ENCODE measurements around the gene FOXO4. TPM values are rescaled to one million over a fixed set of nuclear protein-coding genes. Genes with fewer than 3 reads are reported as not detected.

Gene FOXO4
- total and polyA plus RNA-seq, 8 donors = 13.2 to 21.4 (median 19.1) TPM

- no peaks in the 10 kb centered on the region for H3K9me3 ChIP-seq
- H3K4me1 ChIP-seq = peaks cover 3 to 39% of the 10 kb centered on the region in 2 donors
- ATAC-seq = no peak
- H3K4me3 ChIP-seq = no peak overlapping the region
- H3K27me3 ChIP-seq = no peaks in the 10 kb centered on the region
- intact Hi-C loops (cut with DNase I) = no loop called here
- no peak for TF ChIP-seq CTCF (IDR thresholded peaks at IDR 0.05)
- H3K36me3 ChIP-seq = peaks cover 0 to 7% of the 10 kb centered on the region in 2 donors
- DNase-seq = no peak
- no peak overlapping the region for H3K27ac ChIP-seq
These were observed 3.4 kb downstream of the FOXO4 start for GRCh38 chrX:71098951-71099506.

- intact Hi-C loops (cut with DNase I) = no loop called here
- Histone ChIP-seq H3K36me3 (peaks cover 0 to 7% of the 10 kb centered on the region in 2 donors), H3K27ac (no peak overlapping the region), H3K9me3 (no peaks in the 10 kb centered on the region), H3K4me3 (no peak overlapping the region), H3K27me3 (no peaks in the 10 kb centered on the region), H3K4me1 (peaks cover 3 to 46% of the 10 kb centered on the region in 2 donors)
- TF ChIP-seq CTCF (IDR thresholded peaks at IDR 0.05) = no peak
- ATAC-seq (no peak), DNase-seq (no peak)
These were observed 4.1 kb downstream of the FOXO4 start for GRCh38 chrX:71099736-71100135.

GRCh38 chrX:71100581-71101505 is 5.2 kb downstream of the FOXO4 start:
- Histone ChIP-seq H3K27me3 (no peaks in the 10 kb centered on the region), H3K36me3 (peaks cover 0 to 7% of the 10 kb centered on the region in 2 donors), H3K4me3 (no peak overlapping the region), H3K4me1 (peaks cover 3 to 47% of the 10 kb centered on the region in 2 donors), H3K27ac (no peak overlapping the region), H3K9me3 (no peaks in the 10 kb centered on the region)
- ATAC-seq = no peak
- TF ChIP-seq CTCF (IDR thresholded peaks at IDR 0.05) = no peak
- DNase-seq = no peak
- intact Hi-C loops (cut with DNase I) = no loop called here

GRCh38 chrX:71102292-71102691 is 6.6 kb downstream of the FOXO4 start:
- Histone ChIP-seq H3K4me1 (peaks cover 3 to 40% of the 10 kb centered on the region in 2 donors), H3K36me3 (peaks cover 0 to 7% of the 10 kb centered on the region in 2 donors), H3K9me3 (no peaks in the 10 kb centered on the region), H3K4me3 (no peak overlapping the region), H3K27ac (peak overlapping the region in 1 of 2 donors; percentile 61), H3K27me3 (no peaks in the 10 kb centered on the region)
- TF ChIP-seq CTCF (IDR thresholded peaks at IDR 0.05) = no peak
- ATAC-seq = no peak
- no peak for DNase-seq
- intact Hi-C loops (cut with DNase I) = no loop called here
